NCI-H2171 treated with DMSO at 0.1 percent for 48 hours (cell line): Measurements from ENCODE around the gene SYAP1.
"Not testable (repeated sequence)": the region's sequence is repeated elsewhere in the genome, so short reads cannot be mapped to it uniquely, and the experiment has no call there.

ENCODE experiments used
- DNase-seq: peaks from one replicate; lab custom pipeline; 2025; lab: John Stamatoyannopoulos, UW

Gene SYAP1, protein sequence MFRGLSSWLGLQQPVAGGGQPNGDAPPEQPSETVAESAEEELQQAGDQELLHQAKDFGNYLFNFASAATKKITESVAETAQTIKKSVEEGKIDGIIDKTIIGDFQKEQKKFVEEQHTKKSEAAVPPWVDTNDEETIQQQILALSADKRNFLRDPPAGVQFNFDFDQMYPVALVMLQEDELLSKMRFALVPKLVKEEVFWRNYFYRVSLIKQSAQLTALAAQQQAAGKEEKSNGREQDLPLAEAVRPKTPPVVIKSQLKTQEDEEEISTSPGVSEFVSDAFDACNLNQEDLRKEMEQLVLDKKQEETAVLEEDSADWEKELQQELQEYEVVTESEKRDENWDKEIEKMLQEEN

GRCh38 chrX:16719334-16720084 lies at the start of gene SYAP1:
Gene SYAP1, plus strand, starts transcription at chrX:16719612. Its CDS starts 113 bp downstream, at chrX:16719725.
- DNase-seq: peak; percentile 92

DNA sequence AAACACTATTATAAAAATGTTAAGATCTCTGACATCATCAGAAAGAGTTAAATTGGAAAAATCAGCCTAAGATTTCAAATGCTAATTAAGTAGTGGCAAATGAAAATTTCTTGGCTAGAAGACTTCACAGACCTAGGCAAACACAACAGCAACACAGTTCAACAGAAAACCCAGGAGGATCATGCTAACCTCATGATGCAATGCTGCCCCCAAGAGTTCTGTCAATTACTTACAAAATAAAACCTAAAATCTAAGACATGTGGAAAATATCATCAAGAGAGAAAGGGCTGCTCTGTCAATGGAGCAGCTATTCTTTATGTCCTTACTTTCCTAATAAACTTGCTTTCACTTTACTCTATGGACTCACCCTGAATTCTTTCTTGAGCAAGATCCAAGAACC lies 48.4 kb upstream of the SYAP1 start:
- DNase-seq: peak; percentile 31

DNA sequence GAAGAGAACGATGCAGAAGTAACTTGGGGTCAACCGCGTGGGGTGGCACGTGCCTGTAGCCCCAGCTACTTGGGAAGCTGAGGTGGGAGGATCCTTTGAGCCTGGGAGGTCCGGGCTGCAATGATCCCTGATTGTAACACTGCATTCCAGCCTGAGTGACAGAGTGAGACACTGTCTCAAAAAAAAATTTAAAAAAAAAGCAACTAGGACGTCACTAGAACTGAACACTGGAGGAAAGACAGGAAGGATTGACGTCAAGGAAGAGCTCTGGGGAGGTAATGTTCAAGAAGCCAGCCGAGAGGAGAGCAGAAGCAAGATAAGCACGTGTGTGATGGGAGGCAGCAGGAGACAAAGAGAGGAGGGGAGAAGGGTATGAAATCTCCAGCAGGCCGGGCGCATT lies 40.7 kb upstream of the SYAP1 start:
- no peak for DNase-seq

- no peak for DNase-seq
These were observed 36.3 kb upstream of the SYAP1 start for GRCh38 chrX:16683007-16683664.

GRCh38 chrX:16687514-16687913 lies 31.9 kb upstream of the SYAP1 start:
- DNase-seq: no peak

GRCh38 chrX:16695079-16695676 lies 24.2 kb upstream of the SYAP1 start:
- DNase-seq: peak; percentile 40

DNA sequence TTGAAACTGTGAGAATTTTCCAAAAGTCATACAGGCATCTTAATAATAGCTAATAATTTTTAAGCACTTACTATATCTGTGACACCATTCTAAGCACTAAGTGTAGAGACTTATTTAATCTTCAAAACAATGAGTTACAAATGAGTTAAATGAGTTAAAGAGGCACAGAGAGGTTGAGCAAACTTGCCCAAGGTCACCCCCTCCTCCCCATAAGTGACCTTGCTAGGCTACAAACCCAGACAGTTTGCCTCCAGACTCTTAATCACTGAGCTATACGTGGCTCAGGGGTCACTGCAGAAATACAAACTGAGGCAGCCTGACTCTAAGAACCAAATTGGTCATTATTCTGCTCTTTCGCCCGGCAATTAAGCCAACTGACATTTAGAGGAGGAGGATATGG lies 22.5 kb upstream of the SYAP1 start:
- no peak for DNase-seq

GRCh38 chrX:16699389-16699788 lies 20.0 kb upstream of the SYAP1 start:
- DNase-seq: no peak

- DNase-seq: no peak
These were observed 18.7 kb upstream of the SYAP1 start for GRCh38 chrX:16700734-16701133.

DNA sequence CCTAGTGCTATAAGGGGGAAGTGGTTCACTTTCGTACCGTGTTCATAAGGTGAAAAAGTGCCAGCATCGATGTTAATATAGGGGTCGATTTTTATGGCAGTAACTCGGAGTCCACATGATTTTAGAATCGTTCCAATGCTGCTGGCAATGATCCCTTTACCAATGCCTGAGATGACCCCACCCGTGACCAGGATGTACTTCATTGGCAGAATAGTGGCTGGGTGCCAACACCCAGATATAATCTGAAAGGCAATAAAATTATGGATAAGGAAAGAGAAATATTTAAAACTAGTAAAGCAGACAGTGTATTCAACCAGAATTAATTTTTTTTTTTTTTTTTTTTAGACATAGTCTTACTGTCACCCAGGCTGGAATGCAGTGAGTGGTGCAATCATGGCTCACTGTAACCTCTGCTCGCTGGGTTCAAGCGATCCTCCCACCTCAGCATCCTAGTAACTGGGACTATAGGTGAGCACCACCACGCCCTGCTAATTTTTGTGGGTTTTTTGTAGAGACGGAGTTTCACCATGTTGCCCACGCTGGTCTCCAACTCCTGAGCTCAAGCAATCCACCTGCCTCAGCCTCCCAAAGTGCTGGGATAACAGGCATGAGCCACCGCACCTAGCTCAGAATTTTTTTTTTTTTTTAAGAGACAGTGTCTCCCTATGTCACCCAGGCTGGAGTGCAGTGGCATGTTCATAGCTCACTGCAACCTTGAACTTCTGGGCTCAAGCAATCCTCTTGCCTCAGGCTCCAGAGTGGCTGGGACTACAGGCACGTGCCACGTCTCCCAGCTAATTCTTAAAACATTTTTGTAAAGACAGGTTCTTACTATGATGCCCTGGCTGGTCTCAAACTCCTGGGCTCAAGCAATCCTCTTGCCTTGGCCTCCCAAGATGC lies 16.5 kb upstream of the SYAP1 start:
- no peak for DNase-seq

DNA sequence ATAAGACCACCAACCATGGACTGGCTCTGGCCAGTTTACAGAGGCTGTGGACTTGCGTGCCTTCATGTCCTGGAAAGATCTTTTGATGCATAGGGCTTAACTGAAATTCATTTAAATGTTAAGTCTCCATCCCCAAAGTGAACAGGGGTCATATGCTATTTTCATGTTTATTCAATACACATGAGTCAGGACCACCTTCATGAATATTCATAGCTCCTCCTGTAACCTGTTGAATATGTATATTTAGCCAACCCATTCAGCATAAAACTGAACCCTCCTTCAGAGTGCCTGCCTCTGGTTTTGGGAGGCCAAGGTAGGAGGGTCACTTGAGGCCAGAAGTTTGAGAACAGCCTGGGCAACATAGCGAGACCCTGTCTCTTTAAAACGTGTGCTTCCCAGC lies 14.0 kb upstream of the SYAP1 start:
- no peak for DNase-seq

- no peak for DNase-seq
These were observed 11.4 kb upstream of the SYAP1 start for GRCh38 chrX:16708016-16708415.

- no peak for DNase-seq
These were observed 8.1 kb upstream of the SYAP1 start for GRCh38 chrX:16711219-16711811.

- DNase-seq: peak; percentile 1
These were observed 7.4 kb upstream of the SYAP1 start for GRCh38 chrX:16711893-16712547.

DNA sequence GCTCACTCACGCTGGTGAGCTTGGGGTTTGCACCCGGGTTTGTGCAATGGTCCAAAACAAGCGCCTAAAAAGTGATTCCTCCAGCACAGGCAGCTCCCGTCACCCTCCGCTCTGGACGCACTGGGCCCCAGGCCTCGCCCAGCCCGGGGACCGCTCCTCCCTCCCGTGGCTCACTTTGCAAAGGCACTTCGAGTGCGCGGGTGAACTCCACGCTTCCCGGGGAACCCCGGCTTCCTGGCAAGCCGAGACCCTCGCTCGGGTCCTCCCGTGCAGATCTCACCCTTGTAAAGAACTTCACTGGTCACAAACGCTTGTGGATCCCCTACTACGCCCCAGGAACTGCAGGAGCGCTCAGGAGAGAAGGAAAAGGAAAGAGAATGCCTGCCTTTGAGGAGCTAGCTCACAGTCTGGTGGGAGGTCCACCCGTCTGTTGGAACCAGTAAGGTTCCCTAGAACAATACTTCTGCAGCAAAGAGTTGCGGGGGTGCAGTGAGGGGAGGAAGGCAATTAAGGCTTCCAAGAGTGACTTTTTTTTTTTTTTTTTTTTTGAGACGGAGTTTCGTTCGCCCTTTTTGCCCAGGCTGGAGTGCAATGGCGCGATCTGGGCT lies 6.8 kb upstream of the SYAP1 start, which contains the start of gene CTPS2:
CTPS2 (minus strand) TSS at position 122 of the 608 bp plus-strand sequence. CDS start 9,767 bp downstream, outside the sequence.
- peak; percentile 40 for DNase-seq

DNA sequence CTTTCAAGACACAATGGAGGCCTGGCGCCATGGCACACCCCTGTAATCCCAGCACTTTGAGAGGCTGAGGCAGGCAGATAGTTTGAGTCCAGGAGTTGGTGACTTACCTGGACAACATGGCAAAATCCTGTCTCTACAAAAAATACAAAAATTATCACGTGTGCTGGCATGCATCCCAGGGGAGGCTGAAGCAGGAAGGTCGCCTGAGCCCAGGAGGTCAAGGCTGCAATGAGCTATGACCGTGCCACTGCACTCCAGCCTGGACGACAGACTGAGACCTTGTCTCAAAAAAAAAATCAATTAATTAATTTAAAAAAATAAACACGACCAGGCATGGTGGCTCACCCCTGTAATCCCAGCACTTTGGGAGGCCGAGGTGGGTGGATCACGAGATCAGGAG lies 4.9 kb upstream of the SYAP1 start:
- DNase-seq: no peak

DNA sequence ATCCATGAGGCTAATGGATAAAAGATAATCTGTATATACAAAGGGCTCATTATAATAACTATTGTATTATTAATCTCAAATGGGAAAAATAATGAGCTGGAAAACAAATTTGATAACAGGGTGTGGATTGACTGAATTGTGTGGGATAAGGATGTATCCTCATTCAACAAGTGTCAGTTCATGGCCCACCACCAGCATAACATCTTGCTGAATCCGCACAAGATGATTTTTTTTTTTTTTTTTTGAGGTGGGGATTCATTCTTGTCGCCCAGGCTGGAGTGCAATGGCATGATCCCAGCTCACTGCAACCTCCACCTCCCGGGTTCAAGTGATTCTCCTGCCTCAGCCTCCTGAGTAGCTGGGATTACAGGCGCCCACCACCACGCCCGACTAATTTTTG lies 3.8 kb upstream of the SYAP1 start:
- DNase-seq: not testable (repeated sequence)

DNA sequence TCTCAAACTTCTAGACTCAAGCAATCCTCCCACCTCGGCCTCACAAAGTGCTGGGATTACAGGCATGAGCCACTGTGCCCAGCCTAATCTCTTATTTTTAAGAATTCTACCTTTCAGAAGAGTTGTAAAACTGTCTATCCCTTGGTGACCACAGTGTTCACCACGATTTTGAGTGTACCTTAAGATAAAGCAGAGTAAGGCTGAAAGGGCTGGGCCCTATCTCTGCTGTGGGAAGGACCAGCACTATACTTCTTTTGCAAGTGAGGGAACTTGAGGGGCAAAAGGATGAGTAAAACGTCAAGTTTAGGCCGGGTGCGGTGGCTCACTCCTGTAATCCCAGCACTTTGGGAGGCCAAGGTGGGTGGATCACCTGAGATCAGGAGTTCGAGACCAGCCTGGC lies 3.0 kb upstream of the SYAP1 start:
- DNase-seq: not testable (repeated sequence)

- DNase-seq: no peak
These were observed 533 bp upstream of the SYAP1 start for GRCh38 chrX:16718824-16719333.

DNA sequence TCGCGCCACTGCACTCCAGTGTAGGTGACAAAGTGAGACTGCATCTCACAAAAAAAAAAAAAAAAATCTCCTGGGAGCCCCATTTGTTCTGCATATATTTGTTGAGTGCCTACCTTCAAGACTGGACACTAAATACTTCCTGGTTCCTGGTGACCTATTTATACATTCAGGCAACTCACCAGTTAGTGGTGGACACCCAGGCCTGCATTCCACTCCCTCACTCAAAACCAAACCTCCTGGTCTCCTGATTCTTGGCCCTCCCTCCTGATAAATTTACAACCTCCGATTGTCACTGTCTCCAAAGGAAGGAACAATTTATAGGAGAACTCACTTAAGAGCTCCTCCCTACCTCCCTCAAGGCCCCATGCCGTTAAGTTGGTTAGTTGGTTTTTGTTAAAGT lies 3.1 kb downstream of the SYAP1 start:
- DNase-seq: no peak
